ENCODE measurements around the gene COX6A1.

Gene COX6A1

GRCh38 chr12:120437735-120438494, at the start of gene COX6A1:
Gene COX6A1, plus strand, starts transcription at chr12:120438113. Its CDS starts 14 bp downstream, at chr12:120438127.
- peak within 1 kb of the TSS; percentile 95 for H3K27ac Mint-ChIP-seq
- H3K4me1 Mint-ChIP-seq: peaks cover 22% of the 10 kb centered on the region
- H3K27me3 Mint-ChIP-seq: no peaks in the 10 kb centered on the region
- H3K9me3 Mint-ChIP-seq: no peaks in the 10 kb centered on the region
- H3K4me3 Mint-ChIP-seq: peak within 1 kb of the TSS; percentile 95
- no peaks in the 10 kb centered on the region for H3K36me3 Mint-ChIP-seq

GRCh38 chr12:120388691-120389481, 49.0 kb upstream of the COX6A1 start:
- Mint-ChIP-seq H3K4me3 (no peak overlapping the region), H3K27me3 (peaks cover 21% of the 10 kb centered on the region), H3K36me3 (peaks cover 2% of the 10 kb centered on the region), H3K27ac (no peak overlapping the region), H3K4me1 (peaks cover 5% of the 10 kb centered on the region), H3K9me3 (no peaks in the 10 kb centered on the region)

DNA sequence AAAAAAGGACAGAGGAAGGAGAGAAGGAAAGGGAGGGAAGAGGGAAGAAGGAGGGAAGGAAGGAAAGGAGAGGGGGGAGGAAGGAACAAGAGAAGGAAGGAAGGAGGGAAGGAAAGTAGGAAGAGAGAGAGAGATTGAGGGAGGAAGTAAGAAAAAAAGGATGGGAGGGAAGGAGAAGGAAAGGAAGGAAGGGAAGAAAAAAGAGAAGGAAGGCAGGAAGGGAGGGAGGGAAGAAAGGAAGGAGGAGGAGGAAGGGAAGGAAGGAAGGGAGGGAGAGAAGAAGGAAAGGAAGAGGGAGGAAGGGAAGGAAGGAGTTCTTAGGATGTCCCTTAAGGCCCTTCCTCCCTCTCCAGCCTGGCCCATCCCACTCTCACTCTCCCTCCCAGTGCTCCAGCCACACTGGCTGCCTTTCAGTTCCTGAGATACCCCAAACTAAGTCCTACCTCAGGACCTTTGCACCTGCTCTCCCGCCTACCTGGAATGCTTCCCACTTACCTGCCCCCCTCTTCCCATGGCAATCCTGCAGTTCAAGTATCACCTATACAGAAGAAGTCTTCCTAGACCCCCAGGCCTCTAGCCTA, 47.3 kb upstream of the COX6A1 start:
- no peak overlapping the region for H3K27ac Mint-ChIP-seq
- H3K9me3 Mint-ChIP-seq: no peaks in the 10 kb centered on the region
- H3K36me3 Mint-ChIP-seq: peaks cover 2% of the 10 kb centered on the region
- H3K4me3 Mint-ChIP-seq: no peak overlapping the region
- peaks cover 5% of the 10 kb centered on the region for H3K4me1 Mint-ChIP-seq
- peaks cover 19% of the 10 kb centered on the region for H3K27me3 Mint-ChIP-seq

DNA sequence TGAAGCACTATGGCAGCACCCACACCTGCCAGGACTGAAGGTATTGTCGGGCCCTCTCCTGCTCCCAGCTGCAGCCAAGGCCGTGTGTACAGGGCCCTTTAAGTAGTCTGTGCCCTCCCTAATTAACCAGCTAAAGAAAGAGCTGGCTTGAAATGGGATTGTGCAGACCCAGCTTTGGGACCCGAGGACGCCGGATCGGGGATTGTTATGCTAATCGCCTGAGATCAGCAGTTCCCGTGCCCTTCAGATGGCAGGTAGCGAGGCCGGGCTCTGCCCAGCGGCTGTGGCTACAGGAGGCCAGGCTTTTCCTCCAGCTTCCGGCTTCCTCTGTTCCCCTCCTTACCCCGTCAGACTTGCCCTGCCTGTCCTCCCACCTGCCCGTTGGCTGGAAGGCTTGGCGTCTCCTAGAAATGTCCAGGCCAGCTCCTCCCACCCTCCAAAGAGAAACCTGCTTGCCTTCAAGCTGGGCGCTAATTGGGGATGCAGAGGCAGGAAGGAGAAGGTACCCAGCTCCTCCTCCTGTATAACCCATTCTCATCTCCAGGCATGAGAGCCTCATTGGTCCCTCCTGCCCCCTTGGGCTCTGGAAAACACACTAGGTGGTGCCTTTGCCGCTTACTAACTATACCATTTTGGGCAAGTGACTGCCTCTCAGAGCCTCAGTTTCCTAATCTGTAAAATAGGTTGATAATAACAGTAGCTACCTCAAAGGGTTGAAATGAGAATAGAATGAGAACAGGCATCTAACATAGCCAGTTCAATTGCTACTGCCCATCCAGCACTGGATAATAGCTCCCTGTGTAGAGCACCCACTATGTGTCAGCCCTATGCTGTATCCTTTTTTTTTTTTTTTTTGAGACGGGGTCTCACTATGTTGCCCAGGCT, 43.2 kb upstream of the COX6A1 start:
- Mint-ChIP-seq H3K36me3 (no peaks in the 10 kb centered on the region), H3K27ac (no peak overlapping the region), H3K9me3 (no peaks in the 10 kb centered on the region), H3K4me1 (no peaks in the 10 kb centered on the region), H3K27me3 (peaks cover 7% of the 10 kb centered on the region), H3K4me3 (no peak overlapping the region)

DNA sequence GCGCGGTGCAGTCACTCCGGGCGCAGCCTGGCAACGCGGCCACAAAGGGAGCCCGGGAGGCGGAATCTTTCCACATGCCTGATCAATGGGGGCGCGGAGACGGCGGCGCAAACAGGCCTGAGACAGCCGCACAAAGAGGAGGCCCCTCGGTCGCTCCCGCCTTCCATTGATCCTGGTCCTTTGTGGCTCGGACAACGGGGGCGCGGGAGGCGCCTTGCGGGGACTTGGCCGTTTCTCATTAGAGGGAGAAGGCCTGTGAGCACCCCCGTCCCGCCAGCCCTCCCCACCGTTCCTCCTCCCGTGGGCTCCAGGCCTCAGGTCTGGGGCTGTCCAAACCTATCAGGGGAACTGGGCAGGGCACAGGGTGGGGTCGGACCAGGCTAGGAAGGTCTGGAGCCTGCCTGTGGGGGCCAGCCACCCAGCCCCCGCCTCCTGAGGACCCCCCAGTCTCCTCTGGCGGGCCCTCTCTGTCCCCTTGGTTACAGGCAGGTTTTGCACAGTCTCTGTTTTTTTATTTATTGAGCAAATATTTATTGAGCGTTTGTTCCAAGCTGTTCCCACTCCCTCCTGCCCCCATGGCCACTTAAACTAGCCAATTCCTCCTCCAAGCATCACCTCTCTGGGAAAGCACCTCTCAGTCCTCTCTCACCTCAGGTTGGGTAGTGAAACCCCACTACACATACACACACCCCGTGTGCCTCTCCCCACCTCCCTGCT, 39.9 kb upstream of the COX6A1 start:
- Mint-ChIP-seq H3K27me3 (peaks cover 3% of the 10 kb centered on the region), H3K4me1 (no peaks in the 10 kb centered on the region), H3K36me3 (no peaks in the 10 kb centered on the region), H3K27ac (no peak overlapping the region), H3K4me3 (no peak overlapping the region), H3K9me3 (no peaks in the 10 kb centered on the region)

DNA sequence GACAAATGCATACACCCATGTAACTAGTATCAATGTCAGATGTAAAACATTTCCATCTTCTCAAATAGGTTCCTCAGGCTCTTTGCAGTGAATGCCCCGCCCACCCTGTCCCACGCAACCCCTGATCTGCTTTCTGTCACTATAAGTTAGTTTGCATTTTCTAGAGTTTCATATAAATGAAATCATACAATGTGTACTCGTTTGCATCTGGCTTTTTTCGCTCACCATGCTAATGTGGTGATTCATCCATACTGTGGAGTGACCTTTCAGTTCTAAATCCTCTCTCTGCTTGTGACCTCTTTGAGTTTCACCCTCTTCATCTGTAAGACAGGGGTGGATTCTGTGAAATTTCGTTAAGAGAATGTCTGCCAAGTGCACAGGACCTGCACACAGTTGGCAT, 38.4 kb upstream of the COX6A1 start:
- no peaks in the 10 kb centered on the region for H3K36me3 Mint-ChIP-seq
- no peaks in the 10 kb centered on the region for H3K9me3 Mint-ChIP-seq
- no peak overlapping the region for H3K4me3 Mint-ChIP-seq
- H3K4me1 Mint-ChIP-seq: no peaks in the 10 kb centered on the region
- peaks cover 3% of the 10 kb centered on the region for H3K27me3 Mint-ChIP-seq
- H3K27ac Mint-ChIP-seq: no peak overlapping the region

GRCh38 chr12:120402217-120402616, 35.7 kb upstream of the COX6A1 start:
- H3K4me1 Mint-ChIP-seq: no peaks in the 10 kb centered on the region
- H3K27me3 Mint-ChIP-seq: peaks cover 3% of the 10 kb centered on the region
- no peak overlapping the region for H3K27ac Mint-ChIP-seq
- H3K4me3 Mint-ChIP-seq: no peak overlapping the region
- no peaks in the 10 kb centered on the region for H3K36me3 Mint-ChIP-seq
- H3K9me3 Mint-ChIP-seq: no peaks in the 10 kb centered on the region

- Mint-ChIP-seq H3K27me3 (no peaks in the 10 kb centered on the region), H3K9me3 (no peaks in the 10 kb centered on the region), H3K4me1 (no peaks in the 10 kb centered on the region), H3K36me3 (no peaks in the 10 kb centered on the region), H3K27ac (no peak overlapping the region), H3K4me3 (no peak overlapping the region)
Measured at GRCh38 chr12:120403869-120404268, 34.0 kb upstream of the COX6A1 start.

GRCh38 chr12:120404271-120404670, 33.6 kb upstream of the COX6A1 start:
- Mint-ChIP-seq H3K4me1 (no peaks in the 10 kb centered on the region), H3K4me3 (no peak overlapping the region), H3K27me3 (no peaks in the 10 kb centered on the region), H3K9me3 (no peaks in the 10 kb centered on the region), H3K27ac (no peak overlapping the region), H3K36me3 (no peaks in the 10 kb centered on the region)

DNA sequence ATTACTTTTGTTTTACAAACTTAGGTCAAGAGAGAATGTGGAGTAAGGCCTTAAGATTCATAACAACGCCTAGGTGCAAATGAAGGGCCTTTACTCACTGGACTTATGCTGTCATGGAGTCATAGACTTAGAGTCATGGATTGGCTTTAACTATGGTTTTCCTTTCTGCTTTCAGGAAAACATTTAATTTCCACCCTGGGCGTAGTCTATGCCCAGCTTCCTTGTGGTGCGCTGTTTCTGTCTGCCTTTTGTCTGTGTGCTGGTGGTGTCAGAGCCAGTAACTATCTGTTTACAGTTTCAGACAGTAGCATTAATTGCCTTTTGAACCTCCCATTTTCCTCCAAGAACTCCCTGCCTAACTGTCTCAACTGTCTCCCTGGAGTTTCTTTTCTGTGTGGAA, 31.8 kb upstream of the COX6A1 start:
- no peaks in the 10 kb centered on the region for H3K9me3 Mint-ChIP-seq
- H3K4me3 Mint-ChIP-seq: no peak overlapping the region
- H3K36me3 Mint-ChIP-seq: no peaks in the 10 kb centered on the region
- no peaks in the 10 kb centered on the region for H3K27me3 Mint-ChIP-seq
- H3K4me1 Mint-ChIP-seq: no peaks in the 10 kb centered on the region
- no peak overlapping the region for H3K27ac Mint-ChIP-seq

DNA sequence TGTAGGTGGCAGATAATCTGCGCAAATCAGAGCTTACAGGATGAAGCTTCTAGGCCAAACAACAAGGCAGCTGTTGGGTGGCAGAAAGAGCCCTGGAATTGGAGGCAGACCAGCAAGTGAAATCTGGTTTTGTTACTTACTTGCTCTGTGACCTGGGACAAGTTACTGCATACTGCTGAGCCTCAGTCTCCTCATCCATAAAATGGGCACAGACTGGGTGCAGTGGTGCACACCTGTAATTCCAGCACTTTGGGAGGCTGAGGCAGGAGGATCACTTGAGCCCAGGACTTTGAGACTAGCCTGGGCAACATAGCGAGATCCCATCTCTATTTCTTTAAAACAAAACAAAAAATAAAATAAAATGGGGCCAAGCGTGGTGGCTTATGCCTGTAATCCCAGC, 31.4 kb upstream of the COX6A1 start:
- Mint-ChIP-seq H3K4me3 (no peak overlapping the region), H3K4me1 (no peaks in the 10 kb centered on the region), H3K27ac (no peak overlapping the region), H3K27me3 (no peaks in the 10 kb centered on the region), H3K36me3 (no peaks in the 10 kb centered on the region), H3K9me3 (no peaks in the 10 kb centered on the region)

DNA sequence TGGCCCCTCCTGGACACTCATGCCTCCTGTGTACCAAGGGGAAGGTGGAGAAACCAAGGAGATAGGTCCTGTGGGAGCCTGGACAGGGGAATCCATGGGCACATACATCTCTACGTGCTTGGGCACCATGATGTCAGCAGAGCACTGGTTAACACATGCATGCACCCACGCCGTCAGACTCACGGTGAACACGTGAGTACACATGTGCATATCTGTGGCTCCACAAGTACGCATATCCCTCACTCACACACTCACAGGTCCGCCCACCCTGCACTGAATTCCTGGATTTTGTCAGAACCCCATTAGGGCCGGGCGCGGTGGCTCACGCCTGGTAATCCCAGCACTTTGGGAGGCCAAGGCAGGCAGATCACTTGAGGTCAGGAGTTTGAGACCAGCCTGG, 29.1 kb upstream of the COX6A1 start:
- Mint-ChIP-seq H3K27ac (no peak overlapping the region), H3K4me3 (no peak overlapping the region), H3K9me3 (no peaks in the 10 kb centered on the region), H3K36me3 (no peaks in the 10 kb centered on the region), H3K4me1 (no peaks in the 10 kb centered on the region), H3K27me3 (no peaks in the 10 kb centered on the region)

GRCh38 chr12:120412421-120412820, 25.5 kb upstream of the COX6A1 start:
- H3K4me1 Mint-ChIP-seq: no peaks in the 10 kb centered on the region
- peaks cover 2% of the 10 kb centered on the region for H3K27me3 Mint-ChIP-seq
- H3K27ac Mint-ChIP-seq: no peak overlapping the region
- H3K36me3 Mint-ChIP-seq: no peaks in the 10 kb centered on the region
- H3K4me3 Mint-ChIP-seq: no peak overlapping the region
- H3K9me3 Mint-ChIP-seq: no peaks in the 10 kb centered on the region

DNA sequence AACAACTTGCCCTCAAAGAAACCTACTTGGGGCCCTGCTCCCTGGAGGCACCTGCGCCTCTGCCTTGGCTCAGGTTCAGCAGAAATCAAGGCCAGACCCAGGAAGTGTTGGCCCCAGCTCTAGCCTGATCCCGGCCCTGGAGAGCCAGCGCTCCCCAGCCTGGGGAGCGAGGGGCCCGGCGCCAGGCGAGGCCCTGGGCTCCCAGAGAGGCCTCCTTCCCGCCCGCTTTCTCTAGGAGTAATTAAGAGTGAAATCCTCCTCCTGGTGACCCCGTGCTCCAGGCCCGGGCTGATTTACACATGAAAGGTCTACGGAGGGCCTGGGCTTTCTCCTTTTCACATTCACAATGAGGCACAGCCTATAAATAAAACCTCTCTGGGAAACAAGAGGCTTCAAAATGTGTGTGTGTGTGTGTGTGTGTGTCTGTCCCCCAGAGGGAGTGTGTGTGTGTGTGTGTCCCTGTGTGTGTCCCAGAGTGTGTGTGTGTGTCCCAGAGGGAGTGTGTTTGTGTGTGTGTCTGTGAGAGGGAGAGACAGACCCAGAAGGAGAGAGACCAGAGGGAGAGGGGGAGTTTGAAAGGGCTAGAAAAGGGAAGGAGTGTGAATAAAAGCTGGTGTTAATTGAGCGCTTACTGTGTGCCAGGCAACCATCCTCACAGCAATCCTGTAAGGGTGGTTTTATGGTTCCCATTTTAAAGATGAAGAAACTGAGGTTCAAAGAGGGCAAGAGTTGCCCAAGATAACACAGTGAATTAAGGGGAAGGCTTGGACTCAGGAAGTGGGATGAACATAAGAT, 23.8 kb upstream of the COX6A1 start:
- Mint-ChIP-seq H3K4me3 (no peak overlapping the region), H3K27me3 (peaks cover 2% of the 10 kb centered on the region), H3K9me3 (no peaks in the 10 kb centered on the region), H3K27ac (no peak overlapping the region), H3K36me3 (no peaks in the 10 kb centered on the region), H3K4me1 (no peaks in the 10 kb centered on the region)
